ENCODE measurements around the gene PPP1R13L.

GRCh38 chr19:45344621-45345505 is 60.0 kb downstream of the PPP1R13L start:
- no peak for TF ChIP-seq CTCF (conservative IDR thresholded peaks at IDR 0.05; ENCODE audit: low read length)
- TF ChIP-seq EZH2phosphoT487 (IDR thresholded peaks at IDR 0.05; ENCODE audit: borderline replicate concordance) = no peak
